Measurements from ENCODE around the gene ADK.
"Not testable (repeated sequence)": the region's sequence is repeated elsewhere in the genome, so short reads cannot be mapped to it uniquely, and the experiment has no call there.

Gene ADK

DNA sequence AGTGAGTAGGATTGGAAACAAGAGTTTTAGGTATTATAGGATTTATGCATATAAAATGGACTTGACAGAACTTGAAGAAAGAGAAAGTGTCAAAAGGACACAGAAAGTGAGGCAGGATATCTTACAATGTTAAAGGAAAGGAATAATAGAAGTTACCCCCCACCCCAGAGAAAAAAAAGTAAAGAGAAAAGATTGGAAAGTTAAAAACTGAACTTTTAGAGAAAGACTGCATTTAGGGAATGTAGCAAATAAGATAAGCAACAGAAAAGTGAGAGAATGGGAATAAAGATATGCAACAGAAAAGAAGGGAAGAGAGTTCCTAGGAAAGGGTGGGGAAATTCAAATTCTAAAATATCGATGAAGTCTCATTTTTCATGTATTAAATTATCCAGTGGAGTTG lies 424.9 kb downstream of the ADK start:
- H3K4me1 ChIP-seq (ENCODE audit: control insufficient read depth, insufficient read depth, low read length): no peaks in the 10 kb centered on the region
- H3K36me3 ChIP-seq (ENCODE audit: control insufficient read depth, insufficient read depth, low read length): no peaks in the 10 kb centered on the region
- no peaks in the 10 kb centered on the region for H3K27me3 ChIP-seq (ENCODE audit: control insufficient read depth, insufficient read depth, low read length)
- H3K9ac ChIP-seq (ENCODE audit: low read length): no peak overlapping the region
- H3K27ac ChIP-seq (ENCODE audit: low read depth, low read length): no peak overlapping the region
- no peak overlapping the region for H3K4me3 ChIP-seq (ENCODE audit: low read length)

DNA sequence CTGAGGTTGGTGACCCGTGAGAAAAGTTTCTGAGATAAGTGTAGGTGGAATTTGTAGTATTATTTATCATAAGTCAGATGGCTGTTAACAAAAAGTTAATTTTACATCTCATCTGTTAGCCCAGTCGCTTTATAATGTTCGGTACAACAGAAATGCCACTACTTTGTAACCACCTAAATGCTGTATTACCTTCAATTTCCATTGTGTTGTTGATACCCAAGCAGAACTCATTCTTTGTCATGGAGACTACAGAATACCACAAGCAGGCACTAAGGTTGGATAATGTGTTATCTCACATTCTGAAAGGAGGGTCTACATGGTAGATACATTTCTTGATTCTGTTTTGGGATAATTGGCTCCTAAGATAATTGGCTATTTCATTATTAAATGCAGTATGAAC lies 425.6 kb downstream of the ADK start:
- Histone ChIP-seq H3K36me3 (ENCODE audit: control insufficient read depth, insufficient read depth, low read length) (no peaks in the 10 kb centered on the region), H3K4me3 (ENCODE audit: low read length) (no peak overlapping the region), H3K4me1 (ENCODE audit: control insufficient read depth, insufficient read depth, low read length) (no peaks in the 10 kb centered on the region), H3K9ac (ENCODE audit: low read length) (no peak overlapping the region), H3K27me3 (ENCODE audit: control insufficient read depth, insufficient read depth, low read length) (no peaks in the 10 kb centered on the region), H3K27ac (ENCODE audit: low read depth, low read length) (no peak overlapping the region)

DNA sequence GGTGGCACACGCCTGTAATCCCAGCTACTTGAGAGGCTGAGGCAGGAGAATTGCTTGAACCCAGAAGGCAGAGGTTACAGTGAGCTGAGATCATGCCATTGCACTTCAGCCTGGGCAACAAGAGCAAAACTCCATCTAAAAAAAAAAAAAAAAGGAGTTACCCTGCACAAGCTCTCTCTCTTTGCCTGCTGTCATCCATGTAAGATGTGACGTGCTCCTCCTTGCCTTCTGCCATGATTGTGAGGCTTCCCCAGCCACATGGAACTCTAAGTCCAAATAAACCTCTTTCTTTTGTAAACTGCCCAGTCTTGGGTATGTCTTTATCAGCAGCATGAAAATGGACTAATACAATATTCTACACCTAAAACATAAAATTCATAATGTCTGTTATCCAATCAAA lies 429.4 kb downstream of the ADK start:
- not testable (repeated sequence) for H3K27ac ChIP-seq (ENCODE audit: low read depth, low read length); H3K36me3 ChIP-seq (ENCODE audit: control insufficient read depth, insufficient read depth, low read length); H3K4me3 ChIP-seq (ENCODE audit: low read length)

DNA sequence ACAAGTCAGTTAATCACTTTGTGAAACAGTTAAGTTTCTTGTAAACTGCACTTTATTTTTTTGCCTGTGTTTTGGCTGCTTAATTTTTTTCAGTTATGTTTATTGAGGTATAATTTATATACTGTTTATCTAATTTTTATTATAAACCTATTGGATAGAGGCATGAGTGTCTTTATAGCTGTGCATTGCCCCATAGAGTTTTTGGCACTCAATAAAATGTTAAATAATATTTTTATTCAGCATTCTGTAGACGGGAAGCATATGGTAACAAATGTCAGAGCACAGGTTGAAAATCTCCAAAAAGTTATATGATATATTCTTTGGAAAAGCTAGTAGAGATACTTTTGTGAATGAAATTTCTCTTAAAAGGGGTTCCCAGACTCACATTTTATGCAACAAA lies 431.5 kb downstream of the ADK start:
- Histone ChIP-seq H3K4me3 (ENCODE audit: low read length) (no peak overlapping the region), H3K27ac (ENCODE audit: low read depth, low read length) (no peak overlapping the region), H3K36me3 (ENCODE audit: control insufficient read depth, insufficient read depth, low read length) (no peaks in the 10 kb centered on the region), H3K9ac (ENCODE audit: low read length) (no peak overlapping the region), H3K4me1 (ENCODE audit: control insufficient read depth, insufficient read depth, low read length) (peaks cover 12% of the 10 kb centered on the region), H3K27me3 (ENCODE audit: control insufficient read depth, insufficient read depth, low read length) (no peaks in the 10 kb centered on the region)

More for the DNA sequence above, 429.4 kb downstream of the ADK start:
- not testable (repeated sequence) for H3K4me1 ChIP-seq (ENCODE audit: control insufficient read depth, insufficient read depth, low read length); H3K27me3 ChIP-seq (ENCODE audit: control insufficient read depth, insufficient read depth, low read length); H3K9ac ChIP-seq (ENCODE audit: low read length)

DNA sequence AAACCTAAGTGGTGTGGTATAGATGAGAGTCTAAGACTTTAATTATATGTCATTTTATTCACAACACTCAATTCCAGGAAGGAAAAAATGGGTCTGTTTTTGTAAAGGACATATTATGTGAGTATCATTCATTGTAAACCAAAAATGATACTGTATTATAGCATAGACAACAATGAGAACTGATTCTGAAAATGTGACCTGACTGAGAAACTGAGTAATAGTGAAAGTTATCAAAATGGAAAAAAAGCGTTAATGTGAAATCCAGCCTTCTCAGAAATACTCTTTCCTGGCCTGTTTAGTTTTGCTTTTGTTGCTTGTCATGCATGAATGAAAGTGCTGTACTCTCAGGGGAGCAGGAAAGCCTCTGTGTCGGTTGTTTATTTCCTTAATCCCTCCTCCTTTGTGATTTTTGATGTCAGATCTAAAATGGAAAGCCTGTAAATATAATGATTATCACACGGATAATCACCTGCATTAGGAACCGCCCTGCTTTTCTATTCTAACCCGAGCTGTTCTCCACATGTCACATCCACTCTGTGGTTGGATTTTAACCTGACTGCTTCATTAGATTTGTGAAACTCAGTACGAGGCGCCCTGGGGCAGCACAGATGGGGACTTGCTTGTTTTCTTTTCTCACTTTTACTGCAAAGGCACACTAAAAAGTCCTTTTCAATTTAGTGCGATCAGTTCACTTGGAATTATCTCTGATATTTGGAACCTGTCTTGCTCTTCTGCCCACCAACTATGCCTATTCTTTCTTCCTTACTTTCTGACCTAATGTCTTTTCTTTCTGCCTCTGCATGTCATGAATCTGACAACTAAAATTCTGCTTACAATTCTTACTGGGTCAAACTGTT lies 434.4 kb downstream of the ADK start:
- Histone ChIP-seq H3K36me3 (ENCODE audit: control insufficient read depth, insufficient read depth, low read length) (no peaks in the 10 kb centered on the region), H3K27ac (ENCODE audit: low read depth, low read length) (peak overlapping the region; percentile 63), H3K27me3 (ENCODE audit: control insufficient read depth, insufficient read depth, low read length) (no peaks in the 10 kb centered on the region), H3K9ac (ENCODE audit: low read length) (no peak overlapping the region), H3K4me3 (ENCODE audit: low read length) (peak overlapping the region; percentile 14), H3K4me1 (ENCODE audit: control insufficient read depth, insufficient read depth, low read length) (peaks cover 39% of the 10 kb centered on the region)

DNA sequence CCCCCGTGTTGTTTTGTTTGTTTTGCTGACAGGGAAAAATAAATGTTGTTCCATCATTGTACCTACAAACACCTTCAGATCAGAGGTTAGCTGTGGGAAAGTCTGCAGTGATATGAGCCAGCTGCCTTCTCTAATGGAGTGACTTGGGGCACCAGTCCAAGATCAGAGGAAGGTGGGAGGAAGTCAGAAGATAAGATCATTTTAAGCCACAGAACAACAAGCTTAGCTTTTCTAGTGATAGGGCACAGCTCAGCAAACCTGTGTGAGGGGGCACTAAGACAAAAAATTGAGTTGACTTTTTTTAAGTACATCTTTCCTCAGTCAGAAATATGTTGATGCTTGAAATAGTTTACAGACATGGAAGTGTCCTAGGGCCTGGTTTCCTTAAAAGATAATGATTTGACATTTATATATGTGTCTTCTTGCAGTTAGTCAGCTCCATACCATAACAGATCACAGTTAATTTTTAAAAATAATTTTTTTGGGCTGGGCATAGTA lies 435.1 kb downstream of the ADK start:
- H3K27ac ChIP-seq (ENCODE audit: low read depth, low read length): peak overlapping the region; percentile 63
- H3K9ac ChIP-seq (ENCODE audit: low read length): no peak overlapping the region
- H3K36me3 ChIP-seq (ENCODE audit: control insufficient read depth, insufficient read depth, low read length): no peaks in the 10 kb centered on the region
- H3K4me1 ChIP-seq (ENCODE audit: control insufficient read depth, insufficient read depth, low read length): peaks cover 40% of the 10 kb centered on the region
- H3K4me3 ChIP-seq (ENCODE audit: low read length): no peak overlapping the region
- H3K27me3 ChIP-seq (ENCODE audit: control insufficient read depth, insufficient read depth, low read length): no peaks in the 10 kb centered on the region

DNA sequence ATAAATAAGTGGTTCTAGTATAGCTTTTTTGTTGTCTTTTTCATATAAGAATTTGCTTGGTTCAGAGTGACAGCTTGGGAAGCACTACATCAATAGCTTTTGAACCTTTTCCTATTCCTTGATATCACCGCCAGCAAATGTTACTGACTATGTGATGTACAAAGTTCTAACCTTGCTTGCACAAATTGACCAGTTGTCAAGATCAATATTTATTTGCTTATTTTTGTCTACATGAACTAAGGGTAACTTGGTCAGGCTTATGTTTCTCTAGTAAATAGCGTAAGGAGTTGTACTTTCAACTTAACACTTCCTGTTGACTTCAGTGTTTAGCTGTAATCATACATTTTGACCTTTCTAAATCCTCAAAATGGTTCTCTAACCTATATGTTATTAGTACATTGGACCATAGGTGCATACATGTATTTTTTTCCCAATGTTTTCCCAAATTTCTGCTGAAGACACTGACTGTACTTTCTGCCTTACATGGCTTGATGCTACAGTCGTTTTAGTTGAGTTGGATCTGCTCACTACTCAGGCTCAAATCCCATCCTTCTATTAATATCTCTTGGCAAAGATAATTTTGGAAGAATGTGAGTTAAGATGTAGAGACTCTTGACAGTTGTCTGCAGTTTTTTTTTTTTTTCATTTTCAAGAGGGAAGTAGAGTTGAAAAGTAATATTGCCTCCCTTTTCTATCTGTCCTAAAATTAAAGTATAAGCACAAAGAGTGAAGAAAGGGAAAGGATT lies 436.3 kb downstream of the ADK start:
- Histone ChIP-seq H3K9ac (ENCODE audit: low read length) (no peak overlapping the region), H3K4me1 (ENCODE audit: control insufficient read depth, insufficient read depth, low read length) (peaks cover 39% of the 10 kb centered on the region), H3K27me3 (ENCODE audit: control insufficient read depth, insufficient read depth, low read length) (no peaks in the 10 kb centered on the region), H3K36me3 (ENCODE audit: control insufficient read depth, insufficient read depth, low read length) (no peaks in the 10 kb centered on the region), H3K4me3 (ENCODE audit: low read length) (no peak overlapping the region), H3K27ac (ENCODE audit: low read depth, low read length) (peak overlapping the region; percentile 54)

DNA sequence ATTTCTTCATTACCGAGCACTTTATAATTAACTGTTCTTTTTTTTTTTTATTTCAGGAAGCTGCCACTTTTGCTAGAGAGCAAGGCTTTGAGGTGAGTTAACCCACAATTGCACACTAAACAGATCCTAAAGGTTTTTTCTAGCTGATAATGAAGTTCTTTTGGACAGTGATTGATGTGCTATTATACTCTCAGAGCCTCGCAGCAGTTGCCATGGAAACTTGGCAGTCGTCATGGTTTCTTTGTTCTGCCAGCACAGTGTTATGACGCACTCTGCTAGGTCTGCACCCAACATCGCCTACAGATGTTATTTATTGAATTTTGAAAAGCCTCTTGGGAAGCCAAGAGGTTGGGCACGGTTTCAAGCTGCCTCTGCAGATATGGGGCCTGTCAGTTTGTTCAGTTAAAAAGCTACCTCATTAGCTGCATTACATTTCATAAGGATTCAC lies 438.2 kb downstream of the ADK start:
- Histone ChIP-seq H3K9ac (ENCODE audit: low read length) (no peak overlapping the region), H3K36me3 (ENCODE audit: control insufficient read depth, insufficient read depth, low read length) (no peaks in the 10 kb centered on the region), H3K4me1 (ENCODE audit: control insufficient read depth, insufficient read depth, low read length) (peaks cover 44% of the 10 kb centered on the region), H3K4me3 (ENCODE audit: low read length) (no peak overlapping the region), H3K27me3 (ENCODE audit: control insufficient read depth, insufficient read depth, low read length) (no peaks in the 10 kb centered on the region), H3K27ac (ENCODE audit: low read depth, low read length) (peak overlapping the region; percentile 53)

DNA sequence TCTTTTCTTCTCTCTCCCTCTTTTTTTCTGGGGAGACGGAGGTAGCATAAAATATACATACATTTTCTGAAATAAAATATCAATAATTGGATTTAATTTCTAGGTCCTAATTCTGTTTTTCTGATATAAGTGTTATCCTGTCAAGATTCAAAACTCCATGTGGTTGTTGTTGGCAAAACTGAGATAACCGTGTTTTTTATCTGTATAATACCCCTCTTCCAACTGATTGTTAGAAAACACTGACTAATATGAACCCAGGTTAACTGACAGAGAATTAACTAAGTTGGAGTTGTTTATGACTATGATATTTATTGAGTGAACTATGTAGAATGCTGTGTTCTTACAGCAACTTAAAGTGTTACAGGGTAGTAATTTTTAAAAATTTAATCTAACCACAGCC lies 438.8 kb downstream of the ADK start:
- peaks cover 44% of the 10 kb centered on the region for H3K4me1 ChIP-seq (ENCODE audit: control insufficient read depth, insufficient read depth, low read length)

DNA sequence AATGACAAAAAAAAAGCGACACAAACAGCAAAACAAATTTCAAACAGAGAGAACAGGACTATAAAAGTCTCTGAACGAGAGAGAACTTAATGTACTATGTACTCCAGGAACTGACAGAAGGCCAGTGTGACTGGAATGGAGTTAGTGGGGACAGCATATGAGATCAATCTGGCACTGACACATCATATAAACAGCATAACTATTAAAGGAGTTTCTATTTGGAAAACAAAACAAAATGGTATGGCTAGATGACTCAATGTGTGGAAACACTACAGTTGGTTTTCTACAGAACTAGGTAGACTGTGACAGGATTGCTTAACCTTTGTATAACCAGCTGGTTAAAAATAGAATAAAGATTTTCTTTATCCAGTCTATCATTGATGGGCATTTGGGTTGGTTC lies 442.4 kb downstream of the ADK start:
- Histone ChIP-seq H3K27ac (ENCODE audit: low read depth, low read length) (peak overlapping the region; percentile 53), H3K4me3 (ENCODE audit: low read length) (no peak overlapping the region), H3K9ac (ENCODE audit: low read length) (no peak overlapping the region), H3K4me1 (ENCODE audit: control insufficient read depth, insufficient read depth, low read length) (peaks cover 24% of the 10 kb centered on the region), H3K27me3 (ENCODE audit: control insufficient read depth, insufficient read depth, low read length) (no peaks in the 10 kb centered on the region), H3K36me3 (ENCODE audit: control insufficient read depth, insufficient read depth, low read length) (no peaks in the 10 kb centered on the region)

More for the DNA sequence above, 438.8 kb downstream of the ADK start:
- Histone ChIP-seq H3K36me3 (ENCODE audit: control insufficient read depth, insufficient read depth, low read length) (no peaks in the 10 kb centered on the region), H3K9ac (ENCODE audit: low read length) (no peak overlapping the region), H3K4me3 (ENCODE audit: low read length) (no peak overlapping the region), H3K27me3 (ENCODE audit: control insufficient read depth, insufficient read depth, low read length) (no peaks in the 10 kb centered on the region), H3K27ac (ENCODE audit: low read depth, low read length) (peak overlapping the region; percentile 1)

DNA sequence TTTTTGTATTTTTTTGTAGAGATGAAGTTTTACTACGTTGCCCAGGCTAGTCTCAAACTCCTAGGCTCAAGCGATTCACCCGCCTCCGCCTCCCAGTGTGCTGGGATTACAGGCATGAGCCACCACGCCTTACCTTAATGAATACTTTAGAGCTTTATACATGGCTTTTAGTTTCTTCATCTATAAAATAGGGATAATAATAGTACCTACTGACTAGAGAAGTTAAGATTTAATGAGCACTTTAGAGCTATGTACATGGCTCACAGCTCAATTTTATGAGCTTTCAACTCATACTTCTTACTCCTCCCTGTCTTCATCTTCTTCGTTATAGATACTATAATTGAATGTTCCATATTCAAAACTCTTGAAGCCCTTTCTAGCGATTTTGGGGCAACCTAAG lies 445.7 kb downstream of the ADK start:
- Histone ChIP-seq H3K4me3 (ENCODE audit: low read length) (no peak overlapping the region), H3K9ac (ENCODE audit: low read length) (no peak overlapping the region), H3K27me3 (ENCODE audit: control insufficient read depth, insufficient read depth, low read length) (no peaks in the 10 kb centered on the region), H3K36me3 (ENCODE audit: control insufficient read depth, insufficient read depth, low read length) (no peaks in the 10 kb centered on the region), H3K27ac (ENCODE audit: low read depth, low read length) (no peak overlapping the region), H3K4me1 (ENCODE audit: control insufficient read depth, insufficient read depth, low read length) (peaks cover 5% of the 10 kb centered on the region)

DNA sequence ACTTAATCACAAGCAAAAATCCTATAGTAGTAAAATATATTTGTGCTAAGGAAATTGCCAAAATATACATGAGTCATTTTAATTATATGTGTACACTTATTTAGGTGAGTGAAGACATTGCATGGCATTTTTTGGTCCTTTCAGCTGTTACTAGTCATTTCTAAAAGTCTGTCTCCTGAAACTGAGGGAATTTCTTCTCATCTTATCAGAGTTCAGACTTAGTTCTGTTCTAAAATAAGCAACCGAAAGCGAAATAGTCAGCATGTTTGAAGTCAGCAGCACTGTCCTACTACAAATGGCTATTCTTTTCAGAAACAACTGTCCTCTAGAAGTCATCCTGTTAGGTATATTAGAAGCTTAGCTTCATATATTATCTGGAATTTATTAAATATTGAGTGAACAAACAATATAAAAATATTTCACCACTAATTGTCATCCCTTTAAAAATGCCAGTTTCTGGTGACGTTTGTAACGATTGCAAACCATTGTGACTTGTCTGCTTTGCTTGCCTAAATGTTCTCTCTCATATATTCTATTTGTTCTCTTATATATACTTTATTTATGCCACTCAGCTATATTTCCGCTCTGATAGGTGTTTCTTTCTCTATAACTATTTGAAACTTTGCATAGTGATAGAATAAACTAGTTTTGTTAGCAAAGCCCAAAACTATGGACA lies 448.0 kb downstream of the ADK start:
- Histone ChIP-seq H3K27me3 (ENCODE audit: control insufficient read depth, insufficient read depth, low read length) (no peaks in the 10 kb centered on the region), H3K4me1 (ENCODE audit: control insufficient read depth, insufficient read depth, low read length) (no peaks in the 10 kb centered on the region), H3K4me3 (ENCODE audit: low read length) (no peak overlapping the region), H3K27ac (ENCODE audit: low read depth, low read length) (no peak overlapping the region), H3K9ac (ENCODE audit: low read length) (no peak overlapping the region), H3K36me3 (ENCODE audit: control insufficient read depth, insufficient read depth, low read length) (no peaks in the 10 kb centered on the region)

Measured in rectal smooth muscle tissue (tissue), 1 donor.